ENCODE data around the gene SCTR. TPM values are rescaled to one million over a fixed set of nuclear protein-coding genes. Genes with fewer than 3 reads are reported as not detected.

The SCTR gene
- total RNA-seq, 1 donor: not detected

DNA sequence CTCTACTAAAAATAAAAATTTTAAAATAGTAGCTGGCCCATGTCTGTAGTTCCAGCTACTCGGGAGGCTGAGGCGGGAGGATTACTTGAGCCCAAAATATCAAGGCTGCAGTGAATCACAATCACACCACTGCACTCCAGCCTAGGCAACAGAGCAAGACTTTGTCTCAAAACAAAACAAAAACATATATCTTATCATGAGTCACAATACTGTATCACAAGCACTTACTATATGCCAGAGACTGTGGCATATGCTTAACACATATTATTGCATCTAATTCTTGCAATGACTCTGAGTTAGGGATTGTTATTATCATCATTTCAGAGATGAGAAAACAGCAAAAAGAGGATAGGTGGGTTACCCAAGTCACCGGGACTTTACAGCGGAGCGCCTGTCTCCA, 122.2 kb downstream of the SCTR start:
- H3K4me3 ChIP-seq (ENCODE audit: low read depth, low read length): no peak overlapping the region
- DNase-seq (ENCODE audit: low read depth): no peak
- TF ChIP-seq, protein P1, sequence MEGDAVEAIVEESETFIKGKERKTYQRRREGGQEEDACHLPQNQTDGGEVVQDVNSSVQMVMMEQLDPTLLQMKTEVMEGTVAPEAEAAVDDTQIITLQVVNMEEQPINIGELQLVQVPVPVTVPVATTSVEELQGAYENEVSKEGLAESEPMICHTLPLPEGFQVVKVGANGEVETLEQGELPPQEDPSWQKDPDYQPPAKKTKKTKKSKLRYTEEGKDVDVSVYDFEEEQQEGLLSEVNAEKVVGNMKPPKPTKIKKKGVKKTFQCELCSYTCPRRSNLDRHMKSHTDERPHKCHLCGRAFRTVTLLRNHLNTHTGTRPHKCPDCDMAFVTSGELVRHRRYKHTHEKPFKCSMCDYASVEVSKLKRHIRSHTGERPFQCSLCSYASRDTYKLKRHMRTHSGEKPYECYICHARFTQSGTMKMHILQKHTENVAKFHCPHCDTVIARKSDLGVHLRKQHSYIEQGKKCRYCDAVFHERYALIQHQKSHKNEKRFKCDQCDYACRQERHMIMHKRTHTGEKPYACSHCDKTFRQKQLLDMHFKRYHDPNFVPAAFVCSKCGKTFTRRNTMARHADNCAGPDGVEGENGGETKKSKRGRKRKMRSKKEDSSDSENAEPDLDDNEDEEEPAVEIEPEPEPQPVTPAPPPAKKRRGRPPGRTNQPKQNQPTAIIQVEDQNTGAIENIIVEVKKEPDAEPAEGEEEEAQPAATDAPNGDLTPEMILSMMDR (IDR thresholded peaks at IDR 0.05; ENCODE audit: insufficient read depth, low read length): no peak

DNA sequence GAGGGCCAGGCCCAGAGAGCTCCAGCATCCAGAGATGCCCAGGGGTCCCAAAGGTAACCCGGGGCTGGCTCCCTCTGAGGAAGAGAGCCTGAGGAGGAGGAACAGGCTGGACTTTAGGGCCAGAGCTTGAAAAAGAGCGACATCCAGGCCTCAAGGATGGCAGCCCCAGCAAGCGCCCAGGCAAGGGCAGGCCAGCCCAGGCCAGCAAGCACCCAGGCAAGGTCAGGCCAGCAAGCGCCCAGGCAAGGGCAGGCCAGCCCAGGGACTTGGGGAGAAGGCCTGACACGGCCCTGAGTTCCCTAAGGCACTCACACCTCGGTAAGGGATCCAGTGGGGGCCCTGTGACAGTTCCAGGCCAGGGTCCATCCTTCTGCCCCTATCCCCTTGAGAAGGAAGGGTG, 127.1 kb downstream of the SCTR start:
- TF ChIP-seq, protein P1 (IDR thresholded peaks at IDR 0.05; ENCODE audit: insufficient read depth, low read length): no peak
- no peak overlapping the region for H3K4me3 ChIP-seq (ENCODE audit: low read depth, low read length)
- DNase-seq (ENCODE audit: low read depth): no peak

DNA sequence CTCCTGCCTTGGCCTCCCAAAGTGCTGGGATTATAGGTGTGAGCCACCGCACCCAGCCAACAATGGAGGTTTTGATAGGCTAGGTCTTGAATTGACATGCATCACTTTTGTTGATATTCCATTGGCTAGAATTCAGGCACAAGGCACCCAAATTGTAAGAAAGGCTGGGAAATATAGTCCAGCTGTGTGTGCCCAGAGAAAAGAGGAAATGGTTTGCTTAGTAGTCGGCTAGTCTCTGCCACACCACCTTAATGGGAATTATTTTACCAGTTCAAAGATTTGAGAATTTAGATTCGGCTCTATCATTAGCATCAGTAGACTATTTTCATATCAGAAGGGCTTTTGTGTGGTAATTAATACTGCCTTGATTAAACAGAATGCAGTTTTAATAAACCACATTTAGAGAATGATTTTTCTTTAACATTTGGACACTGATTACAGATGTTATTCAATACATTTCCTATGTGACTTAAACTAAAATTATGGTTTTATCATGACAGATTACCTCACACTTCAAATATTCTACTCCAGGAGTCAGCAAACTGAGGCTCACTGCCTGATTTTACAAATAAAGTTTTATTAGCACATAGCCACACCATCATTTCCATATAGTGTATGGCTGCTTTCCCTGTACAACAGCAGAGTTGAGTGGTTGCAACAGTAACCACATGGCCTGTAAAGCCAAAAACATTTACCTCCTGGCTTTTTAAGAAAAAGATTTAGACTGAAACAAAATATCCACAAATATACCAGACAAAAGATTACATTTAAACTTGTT, 130.1 kb downstream of the SCTR start:
- no peak overlapping the region for H3K4me3 ChIP-seq (ENCODE audit: low read depth, low read length)
- TF ChIP-seq, protein P1 (IDR thresholded peaks at IDR 0.05; ENCODE audit: insufficient read depth, low read length): no peak
- DNase-seq (ENCODE audit: low read depth): no peak

Other genes starting within 250 kb of the SCTR start
- gene C2orf76, start 157.6 kb downstream of the SCTR start, total RNA-seq (ENCODE audit: low replicate concordance): 8.6 and 21.4 TPM in 2 replicates
- gene DBI, start 157.5 kb downstream of the SCTR start, total RNA-seq (ENCODE audit: low replicate concordance): 47.7 and 123 TPM in 2 replicates
- not detected in 2 replicates for gene TMEM37, start 92.6 kb downstream of the SCTR start, total RNA-seq (ENCODE audit: low replicate concordance)
- not detected in 2 replicates for gene CFAP221, start 20.0 kb upstream of the SCTR start, total RNA-seq (ENCODE audit: low replicate concordance)
- 1.9 and 6.6 TPM in 2 replicates for gene TMEM177, start 154.7 kb upstream of the SCTR start, total RNA-seq (ENCODE audit: low replicate concordance)
- gene PTPN4, start 235.4 kb upstream of the SCTR start, total RNA-seq (ENCODE audit: low replicate concordance): 11.5 and 20.6 TPM in 2 replicates

Measured in fibroblast of the aortic adventitia (primary cell).